ENCODE results near the gene TMPRSS9. TPM values are rescaled to one million over a fixed set of nuclear protein-coding genes. Genes with fewer than 3 reads are reported as not detected.
A peak's percentile ranks its signal among the peaks of the same experiment; 100 is the strongest.

TMPRSS9 gene
- total RNA-seq, 1 donor from 2014 or later = not detected

GRCh38 chr19:2424686-2425621, 64.9 kb downstream of the TMPRSS9 start:
- Histone ChIP-seq H3K36me3 (ENCODE audit: control insufficient read depth, insufficient read depth, low read length) (peaks cover 2% of the 10 kb centered on the region), H3K27me3 (ENCODE audit: control insufficient read depth, insufficient read depth, low read length) (no peaks in the 10 kb centered on the region), H3K4me3 (ENCODE audit: low read depth, low read length) (peak overlapping the region; percentile 14)
- peak; percentile 21 for DNase-seq (ENCODE audit: low read depth)
- peak; percentile 39 for TF ChIP-seq CTCF (IDR thresholded peaks at IDR 0.05; ENCODE audit: insufficient read depth, low read length, poor library complexity, severe bottlenecking)

GRCh38 chr19:2425622-2426581, 65.8 kb downstream of the TMPRSS9 start:
- TF ChIP-seq CTCF (IDR thresholded peaks at IDR 0.05; ENCODE audit: insufficient read depth, low read length, poor library complexity, severe bottlenecking) = no peak

GRCh38 chr19:2426611-2427428, 66.8 kb downstream of the TMPRSS9 start:
- H3K27me3 ChIP-seq (ENCODE audit: control insufficient read depth, insufficient read depth, low read length) = no peaks in the 10 kb centered on the region
- DNase-seq (ENCODE audit: low read depth) = no peak
- H3K36me3 ChIP-seq (ENCODE audit: control insufficient read depth, insufficient read depth, low read length) = peaks cover 4% of the 10 kb centered on the region
- peak overlapping the region; percentile 66 for H3K4me3 ChIP-seq (ENCODE audit: low read depth, low read length)
- no peak for TF ChIP-seq CTCF (IDR thresholded peaks at IDR 0.05; ENCODE audit: insufficient read depth, low read length, poor library complexity, severe bottlenecking)

More at GRCh38 chr19:2425622-2426581, 65.8 kb downstream of the TMPRSS9 start:
- DNase-seq (ENCODE audit: low read depth) = no peak
- Histone ChIP-seq H3K36me3 (ENCODE audit: control insufficient read depth, insufficient read depth, low read length) (peaks cover 2% of the 10 kb centered on the region), H3K27me3 (ENCODE audit: control insufficient read depth, insufficient read depth, low read length) (no peaks in the 10 kb centered on the region), H3K4me3 (ENCODE audit: low read depth, low read length) (no peak overlapping the region)

- no peak for TF ChIP-seq CTCF (IDR thresholded peaks at IDR 0.05; ENCODE audit: insufficient read depth, low read length, poor library complexity, severe bottlenecking)
- H3K36me3 ChIP-seq (ENCODE audit: control insufficient read depth, insufficient read depth, low read length) = peaks cover 4% of the 10 kb centered on the region
- no peaks in the 10 kb centered on the region for H3K27me3 ChIP-seq (ENCODE audit: control insufficient read depth, insufficient read depth, low read length)
- H3K4me3 ChIP-seq (ENCODE audit: low read depth, low read length) = peak within 1 kb of the TSS; percentile 66
- DNase-seq (ENCODE audit: low read depth) = peak; percentile 78
These were observed 67.6 kb downstream of the TMPRSS9 start, which contains the start of gene TIMM13 for GRCh38 chr19:2427429-2428320. TIMM13 (minus strand) TSS chr19:2427586; CDS start chr19:2427533, 53 bp downstream.
